Measurements from ENCODE around the gene THOC7.

The THOC7 gene

GRCh38 chr3:63809607-63810006 lies 54.0 kb downstream of the THOC7 start:
- TF ChIP-seq, protein P1, sequence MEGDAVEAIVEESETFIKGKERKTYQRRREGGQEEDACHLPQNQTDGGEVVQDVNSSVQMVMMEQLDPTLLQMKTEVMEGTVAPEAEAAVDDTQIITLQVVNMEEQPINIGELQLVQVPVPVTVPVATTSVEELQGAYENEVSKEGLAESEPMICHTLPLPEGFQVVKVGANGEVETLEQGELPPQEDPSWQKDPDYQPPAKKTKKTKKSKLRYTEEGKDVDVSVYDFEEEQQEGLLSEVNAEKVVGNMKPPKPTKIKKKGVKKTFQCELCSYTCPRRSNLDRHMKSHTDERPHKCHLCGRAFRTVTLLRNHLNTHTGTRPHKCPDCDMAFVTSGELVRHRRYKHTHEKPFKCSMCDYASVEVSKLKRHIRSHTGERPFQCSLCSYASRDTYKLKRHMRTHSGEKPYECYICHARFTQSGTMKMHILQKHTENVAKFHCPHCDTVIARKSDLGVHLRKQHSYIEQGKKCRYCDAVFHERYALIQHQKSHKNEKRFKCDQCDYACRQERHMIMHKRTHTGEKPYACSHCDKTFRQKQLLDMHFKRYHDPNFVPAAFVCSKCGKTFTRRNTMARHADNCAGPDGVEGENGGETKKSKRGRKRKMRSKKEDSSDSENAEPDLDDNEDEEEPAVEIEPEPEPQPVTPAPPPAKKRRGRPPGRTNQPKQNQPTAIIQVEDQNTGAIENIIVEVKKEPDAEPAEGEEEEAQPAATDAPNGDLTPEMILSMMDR (IDR thresholded peaks at IDR 0.05; ENCODE audit: low read depth, low read length) = no peak
- TF ChIP-seq EZH2phosphoT487 (IDR thresholded peaks at IDR 0.05; ENCODE audit: low read depth) = no peak
- no peak overlapping the region for H3K4me3 ChIP-seq (ENCODE audit: low read length)
- no peaks in the 10 kb centered on the region for H3K79me2 ChIP-seq (ENCODE audit: low read length)
- no peak overlapping the region for H2AFZ ChIP-seq (ENCODE audit: low read depth, low read length)
- H3K27me3 ChIP-seq (ENCODE audit: low read depth, low read length) = no peaks in the 10 kb centered on the region
- no peak overlapping the region for H3K9ac ChIP-seq (ENCODE audit: low read length)
- no peaks in the 10 kb centered on the region for H3K4me1 ChIP-seq (ENCODE audit: low read length)
- H3K4me2 ChIP-seq (ENCODE audit: low read length) = no peak overlapping the region
- H3K9me3 ChIP-seq (ENCODE audit: insufficient read depth, low read length) = no peaks in the 10 kb centered on the region
- no peaks in the 10 kb centered on the region for H4K20me1 ChIP-seq (ENCODE audit: insufficient read depth, low read length)
- H3K27ac ChIP-seq (ENCODE audit: low read length) = no peak overlapping the region
- peaks cover 5% of the 10 kb centered on the region for H3K36me3 ChIP-seq (replicated peaks; ENCODE audit: low read depth, low read length)

DNA sequence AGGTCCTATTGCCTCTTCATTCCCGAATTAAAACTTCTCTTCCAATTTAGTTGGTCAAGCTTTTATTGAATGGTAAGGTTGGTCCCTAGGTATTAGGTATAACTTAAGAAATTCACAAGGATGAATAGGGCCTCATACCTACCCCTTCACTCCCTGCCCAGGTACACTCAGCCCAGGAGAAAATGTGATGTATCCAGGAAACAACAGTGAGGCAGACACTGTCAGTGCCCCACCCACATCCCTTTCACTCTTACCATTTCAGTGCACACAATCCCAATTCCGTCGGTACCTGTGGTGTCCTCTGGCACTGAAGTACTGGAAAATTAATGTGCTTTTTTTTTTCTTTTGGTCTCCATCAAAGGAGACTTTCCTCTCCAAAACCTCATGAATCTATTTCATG lies 55.0 kb downstream of the THOC7 start:
- H3K9me3 ChIP-seq (ENCODE audit: insufficient read depth, low read length) = no peaks in the 10 kb centered on the region
- no peaks in the 10 kb centered on the region for H3K79me2 ChIP-seq (ENCODE audit: low read length)
- TF ChIP-seq, protein P1 (IDR thresholded peaks at IDR 0.05; ENCODE audit: low read depth, low read length) = no peak
- TF ChIP-seq EZH2phosphoT487 (IDR thresholded peaks at IDR 0.05; ENCODE audit: low read depth) = no peak
- H3K27me3 ChIP-seq (ENCODE audit: low read depth, low read length) = no peaks in the 10 kb centered on the region
- H3K27ac ChIP-seq (ENCODE audit: low read length) = no peak overlapping the region
- H3K4me3 ChIP-seq (ENCODE audit: low read length) = no peak overlapping the region
- no peak overlapping the region for H3K9ac ChIP-seq (ENCODE audit: low read length)
- no peak overlapping the region for H2AFZ ChIP-seq (ENCODE audit: low read depth, low read length)
- no peaks in the 10 kb centered on the region for H3K4me1 ChIP-seq (ENCODE audit: low read length)
- H3K4me2 ChIP-seq (ENCODE audit: low read length) = no peak overlapping the region
- H4K20me1 ChIP-seq (ENCODE audit: insufficient read depth, low read length) = no peaks in the 10 kb centered on the region
- peaks cover 2% of the 10 kb centered on the region for H3K36me3 ChIP-seq (replicated peaks; ENCODE audit: low read depth, low read length)

- no peak overlapping the region for H3K9ac ChIP-seq (ENCODE audit: low read length)
- no peak overlapping the region for H3K27ac ChIP-seq (ENCODE audit: low read length)
- no peak overlapping the region for H3K4me2 ChIP-seq (ENCODE audit: low read length)
- H3K27me3 ChIP-seq (ENCODE audit: low read depth, low read length) = no peaks in the 10 kb centered on the region
- H3K79me2 ChIP-seq (ENCODE audit: low read length) = no peaks in the 10 kb centered on the region
- H3K4me1 ChIP-seq (ENCODE audit: low read length) = no peaks in the 10 kb centered on the region
- TF ChIP-seq, protein P1 (IDR thresholded peaks at IDR 0.05; ENCODE audit: low read depth, low read length) = no peak
- no peak for TF ChIP-seq EZH2phosphoT487 (IDR thresholded peaks at IDR 0.05; ENCODE audit: low read depth)
- no peaks in the 10 kb centered on the region for H3K9me3 ChIP-seq (ENCODE audit: insufficient read depth, low read length)
- H3K36me3 ChIP-seq (replicated peaks; ENCODE audit: low read depth, low read length) = peaks cover 2% of the 10 kb centered on the region
- H4K20me1 ChIP-seq (ENCODE audit: insufficient read depth, low read length) = no peaks in the 10 kb centered on the region
- no peak overlapping the region for H2AFZ ChIP-seq (ENCODE audit: low read depth, low read length)
- H3K4me3 ChIP-seq (ENCODE audit: low read length) = no peak overlapping the region
Observed at GRCh38 chr3:63807961-63808565, 55.5 kb downstream of the THOC7 start.

DNA sequence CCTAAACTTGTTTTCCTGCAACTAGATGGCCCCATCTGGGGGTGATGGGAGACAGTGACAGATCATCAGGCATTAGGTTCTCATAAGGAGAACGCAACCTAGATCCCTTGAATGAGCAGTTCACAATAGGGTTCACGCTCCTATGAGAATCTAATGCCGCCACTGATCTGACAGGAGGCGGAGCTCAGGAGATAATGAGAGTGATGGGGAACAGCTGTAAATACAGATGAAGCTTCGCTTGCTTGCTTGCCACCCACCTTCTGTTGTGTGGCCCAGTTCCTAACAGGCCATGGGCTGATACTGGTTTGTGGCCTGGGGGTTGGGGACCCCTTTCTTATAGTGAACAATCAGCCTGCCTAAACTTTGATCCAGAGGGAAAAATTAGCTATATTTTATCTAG lies 59.7 kb downstream of the THOC7 start:
- TF ChIP-seq, protein P1 (IDR thresholded peaks at IDR 0.05; ENCODE audit: low read depth, low read length) = no peak
- Histone ChIP-seq H3K9me3 (ENCODE audit: insufficient read depth, low read length) (no peaks in the 10 kb centered on the region), H3K9ac (ENCODE audit: low read length) (no peak overlapping the region), H3K4me1 (ENCODE audit: low read length) (no peaks in the 10 kb centered on the region), H3K4me2 (ENCODE audit: low read length) (no peak overlapping the region), H3K79me2 (ENCODE audit: low read length) (no peaks in the 10 kb centered on the region), H3K36me3 (replicated peaks; ENCODE audit: low read depth, low read length) (no peaks in the 10 kb centered on the region), H3K4me3 (ENCODE audit: low read length) (no peak overlapping the region), H3K27me3 (ENCODE audit: low read depth, low read length) (no peaks in the 10 kb centered on the region), H2AFZ (ENCODE audit: low read depth, low read length) (no peak overlapping the region), H4K20me1 (ENCODE audit: insufficient read depth, low read length) (no peaks in the 10 kb centered on the region), H3K27ac (ENCODE audit: low read length) (no peak overlapping the region)
